ENCODE measurements around the gene AMT. TPM values are rescaled to one million over a fixed set of nuclear protein-coding genes. Genes with fewer than 3 reads are reported as not detected.
A peak's percentile ranks its signal among the peaks of the same experiment; 100 is the strongest.

AMT gene
- polyA plus RNA-seq (2012; ENCODE audit: insufficient read depth, insufficient read length): 3.6 TPM

GRCh38 chr3:49422379-49423248 lies at the start of gene AMT:
AMT (minus strand) TSS chr3:49422473; CDS start chr3:49422450, 23 bp downstream.
- no peak for DNase-seq (ENCODE audit: low read depth, low spot score)
- H3K4me3 ChIP-seq (ENCODE audit: low read length): no peak within 1 kb of the TSS

- H3K4me3 ChIP-seq (ENCODE audit: low read length): peak overlapping the region; percentile 87
- no peak for DNase-seq (ENCODE audit: low read depth, low spot score)
Observed at GRCh38 chr3:49470714-49471420, 48.6 kb upstream of the AMT start.

GRCh38 chr3:49469936-49470713 lies 47.9 kb upstream of the AMT start, which contains the start of gene DAG1:
DAG1 (plus strand) TSS chr3:49470267; CDS start chr3:49510535, 40,268 bp downstream.
- peak; percentile 94 for DNase-seq (ENCODE audit: low read depth, low spot score)
- peak within 1 kb of the TSS; percentile 87 for H3K4me3 ChIP-seq (ENCODE audit: low read length)

GRCh38 chr3:49469037-49469935 lies 47.0 kb upstream of the AMT start:
- peak overlapping the region; percentile 76 for H3K4me3 ChIP-seq (ENCODE audit: low read length)
- no peak for DNase-seq (ENCODE audit: low read depth, low spot score)

GRCh38 chr3:49466085-49466484 lies 43.8 kb upstream of the AMT start:
- DNase-seq (ENCODE audit: low read depth, low spot score): no peak
- no peak overlapping the region for H3K4me3 ChIP-seq (ENCODE audit: low read length)

GRCh38 chr3:49465270-49466034 lies 43.2 kb upstream of the AMT start:
- no peak for DNase-seq (ENCODE audit: low read depth, low spot score)
- no peak overlapping the region for H3K4me3 ChIP-seq (ENCODE audit: low read length)

GRCh38 chr3:49462222-49462621 lies 39.9 kb upstream of the AMT start:
- DNase-seq (ENCODE audit: low read depth, low spot score): no peak
- no peak overlapping the region for H3K4me3 ChIP-seq (ENCODE audit: low read length)

GRCh38 chr3:49461443-49462171 lies 39.3 kb upstream of the AMT start:
- no peak for DNase-seq (ENCODE audit: low read depth, low spot score)
- H3K4me3 ChIP-seq (ENCODE audit: low read length): no peak overlapping the region

GRCh38 chr3:49460956-49461355 lies 38.7 kb upstream of the AMT start:
- no peak overlapping the region for H3K4me3 ChIP-seq (ENCODE audit: low read length)
- no peak for DNase-seq (ENCODE audit: low read depth, low spot score)

GRCh38 chr3:49460188-49460890 lies 38.1 kb upstream of the AMT start:
- no peak overlapping the region for H3K4me3 ChIP-seq (ENCODE audit: low read length)
- no peak for DNase-seq (ENCODE audit: low read depth, low spot score)

- no peak for DNase-seq (ENCODE audit: low read depth, low spot score)
- H3K4me3 ChIP-seq (ENCODE audit: low read length): no peak overlapping the region
Observed at GRCh38 chr3:49456466-49456865, 34.2 kb upstream of the AMT start.

- no peak for DNase-seq (ENCODE audit: low read depth, low spot score)
Observed at GRCh38 chr3:49454898-49455681, 32.8 kb upstream of the AMT start.

GRCh38 chr3:49454458-49454857 lies 32.2 kb upstream of the AMT start:
- no peak overlapping the region for H3K4me3 ChIP-seq (ENCODE audit: low read length)
- DNase-seq (ENCODE audit: low read depth, low spot score): no peak

More at GRCh38 chr3:49454898-49455681, 32.8 kb upstream of the AMT start:
- H3K4me3 ChIP-seq (ENCODE audit: low read length): no peak overlapping the region

GRCh38 chr3:49453621-49454020 lies 31.3 kb upstream of the AMT start:
- DNase-seq (ENCODE audit: low read depth, low spot score): no peak
- no peak overlapping the region for H3K4me3 ChIP-seq (ENCODE audit: low read length)

- no peak for DNase-seq (ENCODE audit: low read depth, low spot score)
- no peak overlapping the region for H3K4me3 ChIP-seq (ENCODE audit: low read length)
Observed at GRCh38 chr3:49445391-49445790, 23.1 kb upstream of the AMT start.

- no peak for DNase-seq (ENCODE audit: low read depth, low spot score)
- no peak overlapping the region for H3K4me3 ChIP-seq (ENCODE audit: low read length)
Observed at GRCh38 chr3:49434731-49435130, 12.5 kb upstream of the AMT start.
